Measurements from ENCODE around the gene KRTAP2-4.
"Not testable (repeated sequence)": the region's sequence is repeated elsewhere in the genome, so short reads cannot be mapped to it uniquely, and the experiment has no call there.

KRTAP2-4 gene

DNA sequence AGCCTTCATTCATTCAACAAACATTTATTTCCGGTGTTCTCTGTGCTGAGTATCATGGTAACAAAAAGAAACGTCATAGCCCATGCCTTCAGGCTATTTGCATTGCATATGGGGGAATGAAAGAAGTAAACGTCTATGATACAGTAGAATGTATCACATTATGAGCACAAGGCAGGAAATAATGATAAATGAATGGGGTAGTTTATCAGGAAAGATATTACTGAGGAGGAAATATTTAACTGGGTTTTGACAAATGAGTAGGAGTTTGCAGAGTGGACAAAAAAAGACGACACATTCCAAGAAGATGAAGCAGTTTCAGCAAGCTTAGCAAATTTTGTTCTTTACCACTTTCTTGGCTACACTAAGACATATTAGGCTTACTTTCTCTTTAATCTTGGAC, 16.9 kb upstream of the KRTAP2-4 start:
- peaks cover 4% of the 10 kb centered on the region for H3K9me3 Mint-ChIP-seq
- H3K27ac Mint-ChIP-seq: peak overlapping the region in 2 of 3 experiments; percentile 49 to 66
- H3K4me1 Mint-ChIP-seq: peaks cover 6% of the 10 kb centered on the region

DNA sequence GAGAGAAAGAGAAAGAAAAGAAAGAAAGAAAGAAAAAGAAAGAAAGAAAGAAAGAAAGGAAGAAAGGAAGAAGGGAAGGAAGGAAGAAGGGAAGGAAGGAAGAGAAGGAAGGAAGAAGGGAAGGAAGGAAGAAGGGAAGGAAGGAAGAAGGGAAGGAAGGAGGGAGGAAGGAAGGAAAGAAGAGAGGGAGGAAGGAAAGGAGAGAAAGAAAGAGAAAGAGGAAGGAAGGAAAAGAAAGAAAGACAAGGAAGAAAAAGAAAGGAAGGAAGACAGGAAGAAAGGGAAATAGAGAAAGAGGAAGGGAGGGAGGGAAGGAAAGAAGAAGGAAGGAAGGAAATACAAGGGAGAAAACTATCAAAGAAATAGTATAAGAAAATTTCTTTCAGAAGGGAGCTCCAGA, 11.1 kb upstream of the KRTAP2-4 start:
- peaks cover 8% of the 10 kb centered on the region for H3K27me3 Mint-ChIP-seq (ENCODE audit: low read depth)
- no peaks in the 10 kb centered on the region for H3K36me3 Mint-ChIP-seq (ENCODE audit: low read depth)
- TF ChIP-seq, protein P1, sequence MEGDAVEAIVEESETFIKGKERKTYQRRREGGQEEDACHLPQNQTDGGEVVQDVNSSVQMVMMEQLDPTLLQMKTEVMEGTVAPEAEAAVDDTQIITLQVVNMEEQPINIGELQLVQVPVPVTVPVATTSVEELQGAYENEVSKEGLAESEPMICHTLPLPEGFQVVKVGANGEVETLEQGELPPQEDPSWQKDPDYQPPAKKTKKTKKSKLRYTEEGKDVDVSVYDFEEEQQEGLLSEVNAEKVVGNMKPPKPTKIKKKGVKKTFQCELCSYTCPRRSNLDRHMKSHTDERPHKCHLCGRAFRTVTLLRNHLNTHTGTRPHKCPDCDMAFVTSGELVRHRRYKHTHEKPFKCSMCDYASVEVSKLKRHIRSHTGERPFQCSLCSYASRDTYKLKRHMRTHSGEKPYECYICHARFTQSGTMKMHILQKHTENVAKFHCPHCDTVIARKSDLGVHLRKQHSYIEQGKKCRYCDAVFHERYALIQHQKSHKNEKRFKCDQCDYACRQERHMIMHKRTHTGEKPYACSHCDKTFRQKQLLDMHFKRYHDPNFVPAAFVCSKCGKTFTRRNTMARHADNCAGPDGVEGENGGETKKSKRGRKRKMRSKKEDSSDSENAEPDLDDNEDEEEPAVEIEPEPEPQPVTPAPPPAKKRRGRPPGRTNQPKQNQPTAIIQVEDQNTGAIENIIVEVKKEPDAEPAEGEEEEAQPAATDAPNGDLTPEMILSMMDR (IDR thresholded peaks at IDR 0.05; ENCODE audit: unreplicated experiment in 3 of 3): no peak
- H3K4me1 Mint-ChIP-seq: no peaks in the 10 kb centered on the region
- H3K4me3 Mint-ChIP-seq: no peak overlapping the region
- H3K27ac Mint-ChIP-seq: no peak overlapping the region
- H3K9me3 Mint-ChIP-seq: peaks cover 6% of the 10 kb centered on the region

More for the DNA sequence above, 16.9 kb upstream of the KRTAP2-4 start:
- TF ChIP-seq, protein P1 (IDR thresholded peaks at IDR 0.05; ENCODE audit: unreplicated experiment in 3 of 3): no peak
- H3K27me3 Mint-ChIP-seq (ENCODE audit: low read depth): peaks cover 4% of the 10 kb centered on the region
- no peaks in the 10 kb centered on the region for H3K36me3 Mint-ChIP-seq (ENCODE audit: low read depth)
- no peak overlapping the region for H3K4me3 Mint-ChIP-seq

DNA sequence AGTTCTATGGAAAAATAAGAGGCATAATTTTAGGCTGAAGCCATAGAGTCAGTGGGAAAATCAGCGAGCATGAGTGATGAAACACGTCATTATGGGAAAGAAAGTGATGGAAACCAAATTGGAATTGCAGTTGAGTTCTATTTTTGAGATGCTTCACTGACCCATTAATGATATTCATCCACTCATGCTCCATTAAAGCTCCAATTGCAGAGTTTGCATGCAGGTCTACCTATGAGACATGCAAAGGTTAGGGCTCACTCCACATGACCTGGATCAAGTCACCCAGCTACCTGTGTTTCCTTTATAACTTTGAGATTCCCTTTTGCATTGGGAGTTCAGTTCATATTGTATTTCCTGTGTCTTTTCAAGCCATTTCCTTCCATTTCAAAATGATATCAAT, 8.0 kb upstream of the KRTAP2-4 start:
- Mint-ChIP-seq H3K27me3 (ENCODE audit: low read depth) (peaks cover 8% of the 10 kb centered on the region), H3K4me1 (no peaks in the 10 kb centered on the region), H3K4me3 (no peak overlapping the region), H3K27ac (no peak overlapping the region), H3K36me3 (ENCODE audit: low read depth) (no peaks in the 10 kb centered on the region), H3K9me3 (peaks cover 6% of the 10 kb centered on the region)
- TF ChIP-seq, protein P1 (IDR thresholded peaks at IDR 0.05; ENCODE audit: unreplicated experiment in 3 of 3): no peak

DNA sequence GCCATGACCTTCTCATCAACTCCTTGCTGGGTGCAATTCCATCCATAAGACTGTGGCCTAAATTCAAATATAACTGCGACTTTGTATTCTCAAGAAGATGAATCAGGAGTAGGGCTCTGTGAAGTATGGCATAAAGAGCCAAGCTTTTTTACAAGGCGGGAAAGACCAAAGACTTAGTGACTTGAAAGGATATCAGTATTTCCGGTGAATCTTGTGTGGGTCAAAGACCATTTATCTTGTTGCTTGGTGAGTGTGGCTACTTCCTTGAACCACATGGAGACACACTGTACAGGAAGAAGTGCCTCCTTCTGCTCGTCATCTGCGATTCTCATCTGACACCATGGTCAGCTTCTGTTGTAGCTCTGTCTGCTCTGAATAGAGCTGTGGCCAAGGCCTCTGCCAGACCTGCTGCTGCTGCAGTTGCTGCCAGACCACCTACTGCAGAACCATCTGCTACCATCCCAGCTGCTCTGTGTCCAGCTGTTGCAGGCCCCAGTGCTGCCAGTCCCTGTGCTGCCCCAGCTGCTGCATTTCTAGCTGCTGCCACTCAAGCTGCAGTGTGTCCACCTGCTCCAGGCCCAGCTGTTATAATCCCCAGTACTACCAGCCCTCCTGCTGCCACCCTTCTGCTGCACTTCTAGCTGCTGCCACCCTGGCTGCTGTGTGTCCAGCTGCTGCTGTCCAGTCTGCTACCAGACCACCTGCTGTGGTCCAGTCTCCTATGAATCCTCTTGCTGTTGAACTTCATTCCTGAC, 6.1 kb upstream of the KRTAP2-4 start:
- Mint-ChIP-seq H3K27ac (peak overlapping the region in 1 of 3 experiments; percentile 5), H3K9me3 (peaks cover 6% of the 10 kb centered on the region), H3K4me3 (no peak overlapping the region), H3K36me3 (ENCODE audit: low read depth) (no peaks in the 10 kb centered on the region), H3K4me1 (no peaks in the 10 kb centered on the region), H3K27me3 (ENCODE audit: low read depth) (peaks cover 11% of the 10 kb centered on the region)
- TF ChIP-seq, protein P1 (IDR thresholded peaks at IDR 0.05; ENCODE audit: unreplicated experiment in 3 of 3): no peak

DNA sequence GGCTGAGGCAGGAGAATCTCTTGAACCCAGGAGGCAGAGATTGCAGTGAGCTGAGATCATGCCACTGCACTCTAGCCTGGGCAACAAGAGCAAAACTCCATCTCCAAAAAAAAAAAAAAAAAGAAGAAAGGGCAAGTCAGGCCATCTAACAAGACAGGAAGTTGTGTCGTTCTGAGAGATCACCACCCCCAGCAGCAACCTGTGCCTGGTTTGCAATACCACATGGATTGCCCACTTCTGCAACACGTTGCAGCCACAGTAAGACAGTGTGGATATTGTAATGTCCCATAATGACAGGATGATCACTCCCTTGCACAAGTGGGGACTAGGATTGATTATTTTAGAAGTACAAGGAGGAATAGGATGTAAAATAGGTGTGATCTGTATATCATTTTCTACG, 3.4 kb upstream of the KRTAP2-4 start:
- TF ChIP-seq, protein P1 (IDR thresholded peaks at IDR 0.05; ENCODE audit: unreplicated experiment in 3 of 3): no peak
- Mint-ChIP-seq H3K9me3 (no peaks in the 10 kb centered on the region), H3K4me1 (no peaks in the 10 kb centered on the region), H3K27ac (no peak overlapping the region), H3K27me3 (ENCODE audit: low read depth) (peaks cover 3% of the 10 kb centered on the region), H3K36me3 (ENCODE audit: low read depth) (no peaks in the 10 kb centered on the region), H3K4me3 (no peak overlapping the region)

DNA sequence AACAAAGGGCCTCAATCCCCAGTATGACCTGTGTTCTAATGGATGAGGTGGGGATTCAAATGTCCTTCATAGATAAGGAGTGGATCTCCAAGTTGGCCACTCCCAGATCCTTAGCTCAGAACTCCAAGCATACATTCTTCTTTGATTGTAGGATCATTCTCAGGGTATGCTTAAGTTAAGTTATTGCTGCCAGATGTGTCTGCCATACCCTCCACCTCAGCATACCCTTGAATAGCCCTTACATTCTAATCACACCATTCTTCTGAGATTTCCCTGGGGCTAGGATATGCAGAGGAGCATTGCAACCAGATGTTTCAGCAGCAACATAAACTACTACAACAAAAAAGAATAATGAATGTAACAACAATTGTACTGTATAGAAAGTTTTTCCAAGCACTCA, 1.6 kb upstream of the KRTAP2-4 start:
- Mint-ChIP-seq H3K4me1 (no peaks in the 10 kb centered on the region), H3K4me3 (no peak overlapping the region), H3K27me3 (ENCODE audit: low read depth) (peaks cover 7% of the 10 kb centered on the region), H3K36me3 (ENCODE audit: low read depth) (no peaks in the 10 kb centered on the region), H3K9me3 (no peaks in the 10 kb centered on the region), H3K27ac (no peak overlapping the region)
- TF ChIP-seq, protein P1 (IDR thresholded peaks at IDR 0.05; ENCODE audit: unreplicated experiment in 3 of 3): no peak

DNA sequence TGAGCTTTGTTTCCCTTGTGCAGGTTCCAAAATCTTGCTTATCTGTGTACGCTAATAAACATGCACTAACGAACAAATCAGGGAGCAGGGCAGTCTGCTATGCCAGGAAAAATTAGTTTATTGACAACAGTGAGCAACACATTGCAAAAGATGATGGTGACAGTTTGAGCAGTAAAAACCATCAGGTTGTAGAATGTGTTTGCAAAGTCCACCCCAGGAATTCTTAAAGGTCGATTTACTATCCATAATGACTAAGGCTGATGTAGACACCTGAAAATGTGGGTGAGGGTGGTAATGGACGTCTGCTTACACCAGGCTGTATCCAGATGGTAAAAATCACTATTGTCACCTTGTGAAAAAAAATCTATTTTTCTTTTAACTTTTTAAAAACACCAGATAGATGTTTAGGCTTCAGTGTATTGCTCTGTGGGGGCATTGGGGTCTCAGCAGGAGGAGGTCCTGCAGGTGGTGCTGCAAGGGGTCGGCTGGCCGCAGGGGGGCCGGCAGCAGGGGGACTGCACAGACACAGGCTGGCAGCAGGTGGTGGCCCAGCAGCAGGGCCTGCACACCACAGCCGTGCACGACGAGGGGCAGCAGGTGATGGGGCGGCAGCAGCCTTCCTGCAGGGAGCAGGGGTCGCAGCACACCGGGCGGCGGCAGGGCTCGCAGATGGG, 526 bp downstream of the KRTAP2-4 start:
- not testable (repeated sequence) for H3K9me3 Mint-ChIP-seq; H3K27ac Mint-ChIP-seq; H3K4me3 Mint-ChIP-seq; H3K4me1 Mint-ChIP-seq; H3K27me3 Mint-ChIP-seq (ENCODE audit: low read depth); H3K36me3 Mint-ChIP-seq (ENCODE audit: low read depth)
